Measurements from ENCODE around the gene PLD3.
"Not testable (repeated sequence)": the region's sequence is repeated elsewhere in the genome, so short reads cannot be mapped to it uniquely, and the experiment has no call there.

The PLD3 gene

GRCh38 chr19:40407714-40408597, 59.5 kb downstream of the PLD3 start:
- no peak overlapping the region for H3K4me3 ChIP-seq (ENCODE audit: low read depth, low read length)
- DNase-seq (ENCODE audit: low read depth), result no peak
- TF ChIP-seq CTCF (conservative IDR thresholded peaks at IDR 0.05; ENCODE audit: low read depth, low read length), result no peak

- DNase-seq (ENCODE audit: low read depth); H3K4me3 ChIP-seq (ENCODE audit: low read depth, low read length): not testable (repeated sequence)
Observed at GRCh38 chr19:40408598-40408925, 60.1 kb downstream of the PLD3 start.

- H3K4me3 ChIP-seq (ENCODE audit: low read depth, low read length), result no peak overlapping the region
- TF ChIP-seq CTCF (conservative IDR thresholded peaks at IDR 0.05; ENCODE audit: low read depth, low read length), result no peak
- DNase-seq (ENCODE audit: low read depth), result no peak
Observed at GRCh38 chr19:40410030-40410389, 61.5 kb downstream of the PLD3 start.

DNA sequence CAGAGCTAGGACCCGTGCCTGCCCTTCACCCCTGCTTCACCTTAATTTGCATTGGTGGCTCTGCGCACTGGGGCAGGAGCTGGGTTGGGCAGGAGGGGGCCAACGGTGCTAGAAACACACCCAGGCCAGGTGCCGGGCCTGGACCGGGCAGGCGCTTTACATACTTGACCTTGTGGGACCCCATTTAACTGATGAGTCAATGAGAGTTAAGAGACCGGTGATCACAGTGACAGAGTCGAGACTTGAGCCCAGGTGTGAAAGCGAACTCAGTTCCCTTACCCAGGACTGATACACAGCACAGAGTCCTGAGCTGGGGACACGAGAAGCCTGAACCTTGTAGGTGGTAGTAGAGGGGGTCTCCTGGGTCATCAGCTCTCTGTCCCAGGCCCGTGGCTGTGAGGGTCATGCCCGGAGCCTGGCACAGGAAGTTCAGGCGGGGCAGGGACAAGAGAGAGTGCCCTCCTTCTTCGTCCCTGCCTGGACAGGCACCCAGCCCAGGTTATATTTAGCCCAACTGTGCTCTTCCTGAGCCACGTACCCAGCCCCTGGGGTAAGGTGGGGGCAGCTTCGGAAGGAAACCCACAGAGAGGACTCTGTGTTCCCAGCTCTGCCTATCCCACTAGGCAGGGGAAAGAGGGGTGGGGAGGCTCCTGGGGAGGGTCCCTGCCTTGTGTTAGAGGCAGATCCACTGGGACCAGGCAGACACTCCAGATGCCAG, 62.8 kb downstream of the PLD3 start:
- no peak for TF ChIP-seq CTCF (conservative IDR thresholded peaks at IDR 0.05; ENCODE audit: low read depth, low read length)
- H3K4me3 ChIP-seq (ENCODE audit: low read depth, low read length), result no peak overlapping the region
- DNase-seq (ENCODE audit: low read depth), result no peak

- no peak for TF ChIP-seq CTCF (conservative IDR thresholded peaks at IDR 0.05; ENCODE audit: low read depth, low read length)
- no peak for DNase-seq (ENCODE audit: low read depth)
- H3K4me3 ChIP-seq (ENCODE audit: low read depth, low read length), result no peak overlapping the region
Observed at GRCh38 chr19:40411958-40412499, 63.5 kb downstream of the PLD3 start.

GRCh38 chr19:40412866-40413265, 64.4 kb downstream of the PLD3 start:
- no peak for DNase-seq (ENCODE audit: low read depth)
- H3K4me3 ChIP-seq (ENCODE audit: low read depth, low read length), result no peak overlapping the region
- TF ChIP-seq CTCF (conservative IDR thresholded peaks at IDR 0.05; ENCODE audit: low read depth, low read length), result no peak

GRCh38 chr19:40413291-40413845, 64.9 kb downstream of the PLD3 start, which contains the start of gene PRX:
Gene PRX, minus strand, starts transcription at chr19:40413378. Its CDS starts 5,446 bp downstream, at chr19:40407932.
- TF ChIP-seq CTCF (conservative IDR thresholded peaks at IDR 0.05; ENCODE audit: low read depth, low read length), result no peak
- no peak within 1 kb of the TSS for H3K4me3 ChIP-seq (ENCODE audit: low read depth, low read length)
- no peak for DNase-seq (ENCODE audit: low read depth)
